Measurements from ENCODE around the gene ENSA. TPM values are rescaled to one million over a fixed set of nuclear protein-coding genes. Genes with fewer than 3 reads are reported as not detected.
"Not testable (repeated sequence)": the region's sequence is repeated elsewhere in the genome, so short reads cannot be mapped to it uniquely, and the experiment has no call there.

ENSA gene
- total RNA-seq, 1 donor from 2014 or later: 129 TPM

GRCh38 chr1:150661156-150661555 lies 31.7 kb upstream of the ENSA start:
- intact Hi-C loops (cut with micrococcal nuclease): no loop called here
- no peak for TF ChIP-seq CTCF (IDR thresholded peaks at IDR 0.05; ENCODE audit: borderline replicate concordance)
- Histone ChIP-seq H3K4me1 (no peaks in the 10 kb centered on the region), H3K4me3 (no peak overlapping the region), H3K27me3 (ENCODE audit: low read depth) (no peaks in the 10 kb centered on the region), H3K9me3 (replicated peaks) (no peaks in the 10 kb centered on the region), H3K36me3 (peaks cover 63% of the 10 kb centered on the region), H3K27ac (replicated peaks) (no peak overlapping the region)
- no peak for DNase-seq

- Histone ChIP-seq H3K4me1 (no peaks in the 10 kb centered on the region), H3K9me3 (replicated peaks) (no peaks in the 10 kb centered on the region), H3K4me3 (no peak overlapping the region), H3K27ac (replicated peaks) (no peak overlapping the region), H3K27me3 (ENCODE audit: low read depth) (no peaks in the 10 kb centered on the region), H3K36me3 (peaks cover 63% of the 10 kb centered on the region)
- no peak for TF ChIP-seq CTCF (IDR thresholded peaks at IDR 0.05; ENCODE audit: borderline replicate concordance)
- no peak for DNase-seq
- intact Hi-C loops (cut with micrococcal nuclease): no loop called here
Observed at GRCh38 chr1:150660584-150660983, 31.2 kb upstream of the ENSA start.

GRCh38 chr1:150657064-150657463 lies 27.7 kb upstream of the ENSA start:
- peaks cover 49% of the 10 kb centered on the region for H3K36me3 ChIP-seq
- H3K27me3 ChIP-seq (ENCODE audit: low read depth); H3K4me3 ChIP-seq; H3K9me3 ChIP-seq (replicated peaks); DNase-seq; intact Hi-C loops (cut with micrococcal nuclease); H3K4me1 ChIP-seq; H3K27ac ChIP-seq (replicated peaks): not testable (repeated sequence)

GRCh38 chr1:150654635-150655034 lies 25.2 kb upstream of the ENSA start:
- H3K4me3 ChIP-seq; H3K27me3 ChIP-seq (ENCODE audit: low read depth); H3K27ac ChIP-seq (replicated peaks); DNase-seq; intact Hi-C loops (cut with micrococcal nuclease); H3K9me3 ChIP-seq (replicated peaks): not testable (repeated sequence)
- peaks cover 25% of the 10 kb centered on the region for H3K36me3 ChIP-seq
- peaks cover 14% of the 10 kb centered on the region for H3K4me1 ChIP-seq

GRCh38 chr1:150650193-150650592 lies 20.8 kb upstream of the ENSA start:
- no peak for DNase-seq
- H3K9me3 ChIP-seq (replicated peaks): no peaks in the 10 kb centered on the region
- no peak for TF ChIP-seq CTCF (IDR thresholded peaks at IDR 0.05; ENCODE audit: borderline replicate concordance)
- H3K36me3 ChIP-seq: peaks cover 28% of the 10 kb centered on the region
- peaks cover 23% of the 10 kb centered on the region for H3K4me1 ChIP-seq
- H3K27ac ChIP-seq (replicated peaks): peak overlapping the region; percentile 36
- H3K4me3 ChIP-seq: no peak overlapping the region
- intact Hi-C loops (cut with micrococcal nuclease): no loop called here
- H3K27me3 ChIP-seq (ENCODE audit: low read depth): no peaks in the 10 kb centered on the region

GRCh38 chr1:150649441-150650075 lies 20.1 kb upstream of the ENSA start:
- Histone ChIP-seq H3K27ac (replicated peaks) (peak overlapping the region; percentile 36), H3K36me3 (peaks cover 32% of the 10 kb centered on the region), H3K4me3 (no peak overlapping the region), H3K4me1 (peaks cover 23% of the 10 kb centered on the region), H3K27me3 (ENCODE audit: low read depth) (no peaks in the 10 kb centered on the region), H3K9me3 (replicated peaks) (no peaks in the 10 kb centered on the region)
- TF ChIP-seq CTCF (IDR thresholded peaks at IDR 0.05; ENCODE audit: borderline replicate concordance): no peak
- DNase-seq: no peak
- intact Hi-C loops (cut with micrococcal nuclease): no loop called here

All from left ventricle myocardium inferior (tissue), 1 donor.